Erythroblast (primary cell): Measurements from ENCODE around the gene CYB5R3.

ENCODE experiments used
- GATA1 ChIP-seq: IDR thresholded peaks from 2 replicates; pipeline ENCODE4 v1.6.1; 2011; ENCODE audit warnings: low read depth, mild to moderate bottlenecking, control low read depth, low read length, moderate library complexity
- POLR2A ChIP-seq: IDR thresholded peaks from 2 replicates; pipeline ENCODE4 v1.6.1; 2011; ENCODE audit warnings: mild to moderate bottlenecking, low read length

- TF ChIP-seq POLR2A: no peak
- no peak for TF ChIP-seq GATA1
These were observed 12.7 kb downstream of the CYB5R3 start for GRCh38 chr22:42636506-42636905.
